ENCODE results near the gene ITGAV.

ITGAV gene

DNA sequence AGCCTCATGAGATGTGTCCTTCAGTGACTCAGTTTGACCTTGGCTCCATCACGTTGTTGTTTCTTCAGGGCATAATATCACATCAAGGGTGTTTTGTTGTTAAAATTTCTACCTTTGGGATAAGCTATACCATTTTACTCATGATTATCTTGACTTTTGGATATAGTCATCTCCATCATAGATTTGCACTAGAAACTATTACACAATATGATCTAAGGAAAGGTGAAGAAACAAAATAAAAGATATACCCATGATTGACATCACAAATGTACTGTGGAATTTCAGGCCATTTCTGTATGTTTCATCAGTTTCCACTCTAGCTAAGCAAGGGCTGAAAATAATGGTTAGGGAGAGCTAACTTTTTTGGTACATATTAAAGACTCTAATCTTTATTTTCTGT lies 79.3 kb downstream of the ITGAV start:
- no peak for DNase-seq

DNA sequence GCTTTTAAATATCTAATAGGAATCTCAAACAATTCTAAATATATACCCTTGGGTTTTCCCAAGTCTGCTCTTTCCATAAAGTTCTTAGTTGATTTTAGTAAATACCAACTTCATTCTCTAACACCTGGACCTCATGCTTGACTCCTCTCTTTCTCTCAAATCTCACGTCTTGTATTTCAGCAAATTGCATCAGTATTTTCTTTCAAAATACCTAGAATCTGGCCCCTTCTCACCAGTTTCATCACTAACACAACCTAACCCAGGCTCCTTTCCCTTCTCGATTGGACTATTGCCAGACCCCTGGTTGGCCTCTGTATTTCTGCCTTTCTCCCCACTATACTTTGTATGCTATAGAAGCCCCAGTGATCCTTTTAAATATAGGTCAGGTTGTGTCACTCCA lies 81.0 kb downstream of the ITGAV start:
- no peak for DNase-seq

DNA sequence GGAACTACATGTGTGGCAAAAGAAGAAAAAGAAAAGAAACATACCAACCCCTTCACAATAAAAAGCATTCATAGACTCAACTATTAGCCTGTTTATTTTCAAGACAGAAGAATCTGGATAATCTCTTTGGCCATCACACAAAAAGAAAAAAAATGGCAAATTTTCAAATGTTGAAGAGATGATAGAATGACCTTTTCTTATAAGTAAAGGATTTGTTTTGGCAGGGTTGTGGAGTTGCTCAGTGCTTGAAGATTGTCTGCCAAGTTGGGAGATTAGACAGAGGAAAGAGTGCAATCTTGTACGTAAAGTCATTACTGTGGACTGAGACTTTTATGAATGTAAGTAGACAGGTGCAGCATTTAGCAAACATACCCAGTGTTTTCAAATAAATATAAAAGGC lies 85.5 kb downstream of the ITGAV start:
- no peak for DNase-seq

DNA sequence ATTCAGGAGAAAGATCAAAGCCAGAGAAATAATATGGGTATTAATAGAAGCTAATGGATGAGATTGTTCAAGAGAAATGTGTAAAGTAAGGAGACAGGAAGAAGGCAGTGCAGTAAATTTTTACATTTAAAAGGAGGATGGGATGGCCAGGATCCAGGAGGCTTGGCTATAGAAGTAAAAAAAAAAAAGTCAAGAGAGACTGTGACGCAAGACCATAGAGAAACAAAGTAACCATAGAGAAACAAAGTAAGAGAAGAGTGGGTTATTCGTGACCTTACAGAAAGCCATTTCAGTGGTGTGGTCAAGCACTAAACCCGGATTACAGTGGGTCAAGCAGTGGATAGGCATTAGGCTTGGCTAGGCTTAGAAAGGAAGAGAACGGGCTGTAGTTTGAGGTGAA lies 93.5 kb downstream of the ITGAV start:
- no peak for DNase-seq

DNA sequence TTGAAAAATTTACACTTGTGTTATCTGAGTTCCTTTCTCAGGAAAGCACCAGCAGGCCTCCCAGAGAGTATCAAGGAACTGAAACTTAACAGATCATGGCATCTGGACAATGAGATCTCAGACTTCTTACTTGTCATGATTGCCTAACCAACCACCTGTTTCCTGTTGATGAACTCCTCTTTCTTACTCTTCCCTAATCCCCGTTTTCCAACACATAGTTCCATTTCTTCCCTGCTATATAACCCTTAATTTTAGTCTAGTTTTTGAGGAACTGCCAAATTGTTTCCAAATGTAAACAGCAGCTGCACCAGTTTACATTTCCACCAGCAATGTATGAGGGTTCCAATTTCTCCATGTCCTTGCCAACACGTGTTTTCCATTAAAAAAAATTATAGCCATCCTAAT lies 98.0 kb downstream of the ITGAV start:
- no peak for DNase-seq

DNA sequence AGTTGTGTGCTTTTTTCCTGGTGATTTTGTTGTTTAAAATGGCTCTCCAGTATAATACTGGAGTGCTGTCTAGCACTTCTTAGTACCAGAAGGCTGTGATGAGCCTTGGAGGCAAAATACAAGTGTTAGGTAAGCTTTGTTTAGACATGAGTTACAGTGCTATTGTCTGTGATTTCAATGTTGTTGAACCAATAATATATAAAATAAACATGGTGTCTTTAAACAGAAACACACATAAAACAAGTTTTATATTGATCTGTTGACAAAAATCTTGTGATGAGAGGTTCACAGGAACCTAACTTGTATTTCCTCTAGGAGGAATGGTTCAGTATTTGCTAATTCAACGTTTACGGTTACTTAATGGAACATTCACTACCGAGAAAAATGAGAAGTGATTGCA lies 99.0 kb downstream of the ITGAV start:
- no peak for DNase-seq

- DNase-seq = no peak
Measured at GRCh38 chr2:186690786-186691185, 100.9 kb downstream of the ITGAV start.

- no peak for DNase-seq
Measured at GRCh38 chr2:186691231-186691630, 101.4 kb downstream of the ITGAV start.

DNA sequence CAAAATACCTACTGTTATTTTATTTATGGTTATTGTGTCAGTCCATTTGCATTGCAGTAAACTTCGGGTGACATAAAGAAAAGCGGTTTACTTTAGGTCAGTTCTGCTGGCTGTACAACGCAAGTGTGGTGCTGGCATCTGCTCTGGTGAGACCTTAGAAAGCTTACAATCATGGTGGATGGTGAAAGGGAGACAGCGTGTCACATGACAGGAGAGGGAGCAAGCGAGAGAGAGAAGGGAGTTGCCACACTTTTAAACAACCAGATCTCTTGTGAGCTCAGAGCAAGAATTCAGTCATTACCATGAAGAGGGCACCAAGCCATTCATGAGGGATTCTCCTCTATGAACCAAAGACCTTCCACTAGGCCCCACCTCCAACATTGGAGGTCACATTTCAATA lies 102.0 kb downstream of the ITGAV start:
- DNase-seq = no peak

DNA sequence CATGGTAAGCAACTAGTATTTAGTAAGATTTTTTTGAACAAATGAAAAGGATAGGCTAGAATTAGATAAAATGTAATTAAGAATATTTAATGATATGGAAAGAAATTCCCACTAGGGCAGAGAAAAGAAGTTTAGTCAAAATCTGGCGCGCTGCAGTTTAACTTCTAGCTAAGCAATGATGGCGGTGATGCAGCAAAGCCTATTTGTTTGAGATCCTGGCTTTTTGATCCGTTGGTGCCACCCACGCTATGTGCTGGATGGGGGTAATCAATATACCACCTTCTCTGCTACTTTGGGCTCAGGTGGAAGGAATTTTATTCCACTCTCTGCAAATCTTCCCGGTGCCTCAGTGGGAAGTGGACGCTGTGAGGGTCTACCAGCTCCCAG lies 103.6 kb downstream of the ITGAV start:
- DNase-seq = no peak

- no peak for DNase-seq
Measured at GRCh38 chr2:186695081-186695756, 105.4 kb downstream of the ITGAV start.

GRCh38 chr2:186696290-186696689 lies 106.4 kb downstream of the ITGAV start:
- DNase-seq = no peak

DNA sequence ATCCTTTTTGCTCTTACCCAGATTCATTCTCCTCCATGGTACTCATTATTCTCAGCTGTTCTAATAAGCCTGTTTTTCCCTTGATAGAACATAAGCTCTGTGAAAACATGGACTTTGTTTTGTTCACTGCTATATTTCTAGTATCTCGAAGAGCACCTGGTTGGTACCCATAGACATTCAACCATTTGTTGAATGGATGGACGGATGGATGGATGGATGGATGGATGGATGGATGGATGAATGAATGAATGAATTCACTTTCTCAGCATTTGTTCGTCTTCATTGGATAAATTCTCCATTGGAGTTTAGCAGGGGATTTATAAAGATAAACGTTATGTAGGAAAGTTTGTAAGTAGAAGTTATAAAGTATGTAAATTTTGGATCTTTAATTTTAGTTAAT lies 106.9 kb downstream of the ITGAV start:
- no peak for DNase-seq

- DNase-seq = no peak
Measured at GRCh38 chr2:186697536-186697935, 107.7 kb downstream of the ITGAV start.

GRCh38 chr2:186699742-186700141 lies 109.9 kb downstream of the ITGAV start:
- DNase-seq = no peak

DNA sequence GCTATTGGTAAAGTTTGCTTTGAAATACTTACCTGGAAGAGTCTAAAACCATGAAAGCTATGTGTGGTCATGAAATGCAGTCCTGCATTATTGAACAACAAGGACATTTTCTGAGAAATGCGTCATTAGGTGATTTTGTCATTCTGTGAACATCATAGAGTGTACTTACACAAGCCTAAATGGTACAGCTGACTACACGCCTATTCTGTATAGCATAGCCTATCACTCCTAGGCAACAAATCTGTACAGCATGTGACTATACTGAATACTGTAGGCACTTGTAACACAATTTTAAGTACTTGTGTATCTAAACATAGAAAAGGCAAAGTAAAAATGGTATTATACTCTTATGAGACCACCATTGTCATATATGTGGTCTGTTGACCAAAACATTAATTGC lies 112.2 kb downstream of the ITGAV start:
- DNase-seq = no peak

DNA sequence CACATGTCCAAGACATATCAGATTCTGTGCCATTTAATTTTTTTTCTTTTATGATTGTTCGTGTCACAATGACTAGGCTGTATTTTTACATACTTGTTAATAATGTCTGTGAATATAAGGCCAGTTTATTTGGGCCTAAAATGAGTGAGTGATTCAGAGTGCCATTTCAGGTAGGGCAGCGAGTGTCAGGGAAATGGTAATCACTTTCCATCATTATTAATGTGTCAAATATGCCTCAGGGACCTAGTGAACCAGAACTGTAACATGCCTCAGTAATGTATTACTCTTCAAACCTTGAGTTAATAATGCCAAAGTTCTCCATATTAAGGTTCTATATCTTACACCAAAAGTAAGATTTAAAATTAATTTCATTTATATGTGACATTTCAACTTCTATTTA lies 112.6 kb downstream of the ITGAV start:
- no peak for DNase-seq

DNA sequence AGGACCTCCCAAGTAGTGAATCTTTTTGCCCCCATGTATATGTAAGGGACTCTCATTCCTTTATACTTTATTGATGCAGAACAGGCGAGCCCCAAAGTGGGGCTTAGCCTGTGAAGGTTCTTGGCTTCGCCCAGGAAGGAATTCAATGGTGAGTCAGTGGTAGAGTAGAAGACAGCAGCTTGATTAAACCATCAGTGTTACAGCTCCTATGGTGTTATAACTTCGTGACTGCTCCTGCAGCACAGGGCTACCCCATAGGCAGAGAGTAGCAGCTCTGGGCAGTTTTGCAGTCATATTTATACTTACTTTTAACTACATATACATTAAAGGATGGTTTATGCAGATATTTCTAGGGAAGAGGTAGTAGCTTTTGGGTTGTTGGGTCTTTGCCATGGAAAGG lies 115.0 kb downstream of the ITGAV start:
- no peak for DNase-seq

DNA sequence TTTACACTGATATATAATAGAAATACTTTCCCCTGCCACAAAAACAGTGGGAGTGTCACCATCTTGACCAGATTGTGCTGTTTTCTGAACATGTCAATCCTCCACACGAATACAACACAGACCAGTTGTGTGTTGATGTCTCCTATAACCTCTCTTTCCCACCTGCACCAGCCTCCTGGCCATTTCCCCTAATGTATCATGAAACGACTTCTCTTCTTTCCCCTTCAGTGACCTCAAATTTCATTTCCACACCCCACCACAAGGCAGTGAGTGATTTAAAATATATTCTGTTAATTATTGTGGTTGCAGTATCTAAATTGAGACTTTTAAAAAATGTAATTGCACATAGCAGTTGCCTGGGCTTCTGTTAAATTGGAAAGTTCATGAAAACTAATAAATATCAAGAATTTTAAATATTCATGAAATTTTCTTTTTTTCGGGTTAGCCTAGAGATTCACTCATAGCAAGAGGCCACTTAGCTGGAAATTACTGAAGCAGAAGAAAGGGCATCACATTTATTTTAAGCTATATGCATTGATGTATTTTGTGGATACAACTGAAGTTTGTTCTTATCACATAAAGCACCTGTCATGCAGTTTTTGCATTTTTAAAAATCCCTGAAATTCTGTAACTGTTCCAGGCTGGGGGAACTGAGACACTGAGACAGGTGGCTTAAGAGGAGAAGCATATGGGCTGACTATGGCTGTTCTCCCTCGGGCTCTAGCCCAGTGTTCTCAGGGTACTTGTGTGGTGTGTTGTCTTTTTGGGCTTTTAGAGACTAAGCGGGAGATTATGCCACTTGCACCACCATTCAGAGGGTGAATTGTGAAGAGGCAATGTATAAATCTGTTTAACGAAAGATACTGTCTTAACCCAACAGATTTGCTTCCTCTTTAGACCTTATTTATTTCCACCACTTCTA lies 119.9 kb downstream of the ITGAV start:
- no peak for DNase-seq

DNA sequence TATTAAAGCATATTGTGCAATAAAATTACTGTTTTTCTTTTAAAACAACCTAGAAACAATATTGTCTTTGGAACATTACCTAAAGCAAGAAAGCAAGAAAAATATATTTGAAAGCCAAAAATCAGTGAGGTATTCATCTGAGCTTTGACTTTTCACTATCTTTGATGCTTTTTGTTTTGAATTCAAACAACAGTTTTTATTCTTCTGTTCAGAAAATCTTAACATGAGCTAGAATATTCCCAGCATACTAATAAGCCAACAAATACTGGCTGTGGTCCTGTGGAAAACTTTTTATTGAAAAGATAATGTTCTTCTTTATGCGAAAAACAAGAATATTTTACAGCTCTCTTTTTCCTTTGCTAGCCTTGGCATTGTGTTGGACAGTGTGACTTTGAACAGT lies 123.8 kb downstream of the ITGAV start:
- no peak for DNase-seq

- no peak for DNase-seq
Measured at GRCh38 chr2:186714611-186715010, 124.8 kb downstream of the ITGAV start.

GRCh38 chr2:186716004-186716403 lies 126.1 kb downstream of the ITGAV start:
- no peak for DNase-seq

- DNase-seq = no peak
Measured at GRCh38 chr2:186716899-186717298, 127.0 kb downstream of the ITGAV start.
